HG03097 (cell line): Measurements from ENCODE around the gene BSCL2.
"Not testable (repeated sequence)": the region's sequence is repeated elsewhere in the genome, so short reads cannot be mapped to it uniquely, and the experiment has no call there.

Experiments used
- ATAC-seq: cut with Tn5 transposase; IDR thresholded peaks from one replicate; pipeline ENCODE4 v1.9.1; 2021; ENCODE audit not compliant: unreplicated experiment, low FRiP score

The BSCL2 gene

GRCh38 chr11:62719302-62719978, 12.2 kb upstream of the BSCL2 start:
- ATAC-seq: no peak

GRCh38 chr11:62716816-62717215, 9.6 kb upstream of the BSCL2 start:
- ATAC-seq: no peak

DNA sequence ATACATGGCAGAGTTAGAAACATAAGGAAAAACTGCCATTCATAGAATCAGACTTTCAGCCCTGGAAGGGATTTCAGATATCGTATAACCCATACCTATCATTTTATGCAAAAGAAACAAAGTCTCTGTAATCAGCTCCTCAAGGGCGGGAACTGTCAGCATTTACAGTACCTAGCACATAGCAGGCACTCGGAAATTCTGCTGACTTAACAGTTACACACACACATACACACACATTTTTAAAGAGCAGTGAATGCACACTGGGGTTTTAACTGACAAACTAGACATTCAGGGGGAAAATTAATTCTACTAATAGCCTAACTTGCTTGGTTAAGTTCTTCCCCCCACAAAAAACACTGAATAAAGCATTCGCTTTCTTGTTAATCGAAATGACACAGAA, 9.0 kb upstream of the BSCL2 start:
- ATAC-seq: no peak

- no peak for ATAC-seq
Observed at GRCh38 chr11:62715150-62716130, 8.2 kb upstream of the BSCL2 start.

GRCh38 chr11:62713343-62713742, 6.1 kb upstream of the BSCL2 start:
- no peak for ATAC-seq

GRCh38 chr11:62712861-62713260, 5.6 kb upstream of the BSCL2 start:
- ATAC-seq: no peak

DNA sequence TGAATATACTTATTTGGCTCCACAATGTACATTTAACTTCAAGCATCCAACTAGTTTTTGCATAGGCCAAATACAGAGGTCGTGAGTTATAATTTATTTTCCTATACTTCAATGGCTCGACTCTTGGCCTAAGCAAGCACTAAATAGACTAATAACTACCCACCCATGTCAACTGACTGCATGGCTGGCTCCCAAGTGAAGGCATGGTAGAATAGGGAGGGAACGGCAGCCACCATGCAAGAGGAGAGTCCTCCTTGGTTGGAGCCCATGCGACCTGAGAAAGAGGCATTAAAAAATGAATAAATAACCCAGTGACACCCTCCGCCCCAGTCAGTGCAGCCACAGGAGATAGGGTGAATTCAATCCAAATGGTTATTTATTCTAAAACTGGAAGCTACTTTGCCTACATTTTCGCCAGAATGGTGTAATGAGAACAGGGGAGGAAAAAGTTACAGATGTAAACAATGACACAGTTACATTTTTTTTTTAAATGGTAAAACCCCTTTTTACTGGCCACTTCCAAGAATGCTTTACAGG, 5.1 kb upstream of the BSCL2 start:
- ATAC-seq: no peak

DNA sequence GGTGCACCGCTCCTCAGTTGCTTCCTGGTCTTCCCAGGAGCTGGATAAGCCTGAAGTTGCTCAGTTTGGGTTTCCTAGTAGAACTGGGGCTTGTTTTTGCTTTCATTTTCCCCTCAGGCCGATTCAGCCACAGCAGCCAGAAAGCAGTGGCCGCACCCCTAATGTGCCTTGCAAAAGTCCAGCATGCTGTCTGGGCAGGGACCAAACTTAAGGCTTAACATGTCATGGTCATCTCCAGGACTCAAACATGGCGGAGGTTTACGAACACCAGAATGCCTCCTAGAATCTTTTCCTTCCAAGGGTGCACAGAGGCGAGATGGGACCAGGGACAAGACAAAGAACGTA, 2.7 kb upstream of the BSCL2 start:
- ATAC-seq: peak; percentile 0

- peak; percentile 59 for ATAC-seq
Observed at GRCh38 chr11:62709247-62710000, 2.2 kb upstream of the BSCL2 start.

GRCh38 chr11:62708793-62709192, 1.6 kb upstream of the BSCL2 start:
- ATAC-seq: no peak

DNA sequence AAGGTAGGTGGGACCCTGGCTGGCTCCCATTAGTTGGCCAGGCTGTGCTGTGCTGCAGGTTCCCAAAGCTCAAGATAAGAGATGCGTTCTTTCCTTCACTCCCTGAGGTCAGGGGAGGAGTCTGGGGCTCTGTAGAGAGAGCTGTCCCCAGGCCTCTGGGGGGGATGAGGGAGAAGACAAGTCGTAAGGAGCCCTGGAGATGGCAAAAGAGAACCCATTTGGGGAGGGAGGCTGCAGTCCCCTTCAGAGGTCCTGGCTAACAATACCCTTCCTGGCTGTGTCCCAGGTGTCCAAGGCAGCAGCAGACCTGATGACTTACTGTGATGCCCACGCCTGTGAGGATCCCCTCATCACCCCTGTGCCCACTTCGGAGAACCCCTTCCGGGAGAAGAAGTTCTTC, 1.2 kb upstream of the BSCL2 start:
- ATAC-seq: no peak

DNA sequence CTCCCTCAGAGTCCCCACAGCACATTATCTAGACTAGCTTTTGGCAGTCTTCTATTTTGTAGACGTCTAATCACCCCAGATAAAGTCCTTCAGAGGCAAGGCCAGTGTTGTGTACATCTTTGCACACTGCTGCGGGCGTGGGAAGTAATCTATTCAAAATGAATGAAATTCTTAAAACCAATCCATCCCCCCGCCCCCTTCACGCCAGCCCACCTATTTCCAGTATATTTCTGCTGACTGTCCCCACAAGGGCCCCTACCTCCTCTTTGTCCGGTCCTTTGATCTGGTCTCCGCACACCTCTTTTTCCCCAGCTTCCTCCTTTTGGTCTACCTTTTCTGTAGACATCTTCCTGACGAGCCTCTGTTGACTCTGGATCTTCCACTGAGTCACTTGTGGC, 375 bp downstream of the BSCL2 start:
- ATAC-seq: no peak

- peak; percentile 53 for ATAC-seq
Observed at GRCh38 chr11:62705880-62706849, 1.1 kb downstream of the BSCL2 start.

DNA sequence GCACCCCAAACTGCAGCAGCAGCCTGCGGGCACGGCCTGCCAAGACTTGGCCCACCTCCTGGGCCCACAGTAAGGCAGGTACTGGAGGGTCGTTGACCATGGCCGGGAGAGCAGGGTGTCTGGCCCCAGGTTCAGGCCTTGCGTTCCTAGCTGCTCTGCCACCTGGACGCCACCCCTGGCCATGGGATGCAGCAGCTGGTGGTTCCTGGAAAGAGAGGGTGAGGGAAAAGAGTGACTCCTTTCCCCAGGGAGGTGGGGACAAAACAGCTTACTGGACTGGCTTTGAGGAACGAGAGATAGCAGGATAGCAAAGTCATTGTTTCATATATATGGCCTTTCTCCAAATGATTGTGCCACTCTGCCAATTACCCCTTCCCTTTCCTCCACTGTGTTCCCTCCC, 1.8 kb downstream of the BSCL2 start:
- ATAC-seq: no peak

DNA sequence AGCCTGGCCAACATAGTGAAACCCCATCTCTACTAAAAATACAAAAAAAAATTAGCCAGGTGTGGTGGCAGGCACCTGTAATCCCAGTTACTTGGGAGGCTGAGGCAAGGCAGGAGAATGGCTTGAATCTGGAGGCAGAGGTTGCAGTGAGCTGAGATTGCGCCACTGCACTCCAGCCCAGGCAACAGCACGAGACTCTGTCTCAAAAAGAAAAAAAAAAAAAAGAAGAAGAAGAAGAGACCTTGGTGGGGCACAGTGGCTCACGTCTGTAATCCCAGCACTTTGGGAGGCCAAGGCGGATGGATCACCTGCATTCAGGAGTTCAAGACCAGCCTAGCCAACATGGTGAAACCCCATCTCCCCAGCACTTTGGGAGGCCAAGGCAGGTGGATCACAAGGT, 3.3 kb downstream of the BSCL2 start:
- not testable (repeated sequence) for ATAC-seq

DNA sequence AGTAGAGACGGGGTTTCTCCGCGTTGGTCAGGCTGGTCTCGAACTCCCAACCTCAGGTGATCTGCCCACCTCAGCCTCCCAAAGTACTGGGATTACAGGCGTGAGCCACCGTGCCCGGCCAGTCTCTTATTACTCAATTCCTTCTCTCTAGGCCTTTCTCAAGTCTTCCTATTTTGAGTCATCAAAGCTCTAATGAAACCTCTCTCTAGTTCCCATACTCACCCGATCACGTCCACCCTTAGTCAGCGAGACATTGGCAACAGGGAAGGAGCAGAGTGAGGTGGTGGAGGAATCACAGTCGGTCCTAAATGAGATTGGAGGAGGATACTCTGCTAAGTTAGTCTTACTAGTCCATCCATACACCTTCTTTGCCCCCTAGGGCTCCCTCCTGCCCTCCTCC, 5.0 kb downstream of the BSCL2 start:
- no peak for ATAC-seq

DNA sequence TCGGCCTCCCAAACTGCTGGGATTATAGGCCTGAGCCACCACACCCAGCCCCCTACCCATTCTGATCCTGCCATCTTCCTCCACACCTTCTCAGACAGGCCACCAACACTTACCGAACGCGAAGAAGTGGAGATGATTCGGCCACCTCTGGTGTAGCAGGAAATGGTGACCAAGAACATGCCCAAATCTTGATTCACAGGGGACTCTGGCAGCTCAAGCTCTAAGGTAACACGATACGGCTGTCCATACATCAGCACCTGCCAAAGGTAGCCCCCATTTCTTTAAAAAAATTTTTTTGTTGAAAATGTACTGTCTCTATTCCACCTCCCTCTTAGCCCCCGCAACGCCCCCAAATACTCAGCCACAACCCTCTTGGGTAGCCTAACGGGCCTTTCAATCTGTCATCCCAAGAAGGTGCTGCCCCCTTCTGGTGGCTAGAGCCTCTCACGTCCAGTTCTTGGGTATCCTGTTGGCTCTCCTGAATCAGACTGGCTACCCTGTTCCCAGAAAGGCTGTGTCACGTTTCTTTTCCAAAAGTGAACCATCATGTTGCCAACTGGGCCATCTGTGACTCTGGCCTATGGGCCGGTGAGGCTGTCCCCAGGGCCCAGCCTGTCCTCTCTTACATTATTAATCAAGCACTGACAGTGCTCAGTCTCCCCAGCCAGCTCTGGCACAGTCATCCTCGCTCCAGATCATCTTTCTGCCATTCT, 12.6 kb downstream of the BSCL2 start:
- no peak for ATAC-seq

DNA sequence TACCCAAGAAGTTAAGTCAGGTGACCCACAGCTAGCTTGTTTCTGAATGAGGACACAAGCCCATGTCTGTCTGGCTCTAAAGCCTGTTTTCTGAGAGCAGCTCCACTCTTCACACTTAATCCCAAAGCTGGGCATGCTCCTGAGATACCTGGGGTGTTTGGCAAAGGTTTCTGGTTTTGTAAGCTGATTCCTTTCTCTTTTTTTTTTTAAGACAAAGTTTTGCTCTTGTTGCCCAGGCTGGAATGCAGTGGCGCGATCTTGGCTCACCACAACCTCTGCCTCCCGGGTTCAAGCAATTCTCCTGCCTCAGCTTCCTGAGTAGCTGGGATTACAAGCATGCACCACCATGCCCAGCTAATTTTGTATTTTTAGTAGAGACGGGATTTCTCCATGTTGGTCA, 13.6 kb downstream of the BSCL2 start:
- not testable (repeated sequence) for ATAC-seq
